Right lobe of liver (tissue), 4 donors: Measurements from ENCODE around the gene OSBPL5.

Experiments used
- CTCF ChIP-seq, 4 donors: fragments of 200-600 bp in 3 of 4; fragments of 450-650 bp in 1 of 4; IDR thresholded peaks; one replicate each; pipeline versions ENCODE4 v1.5.1 to v1.8.0; 2016 to 2022; ENCODE audit warnings: antibody characterized with exemption in 4 of 4, mild to moderate bottlenecking in 2 of 4
- POLR2A ChIP-seq: fragments of 450-650 bp; IDR thresholded peaks from one replicate; pipeline ENCODE4 v1.6.1; 2017; ENCODE audit warnings: antibody characterized with exemption, mild to moderate bottlenecking
- donor health status: DM: no; HTN: no; CAD: no.
- donor health status: DM: no; HTN: no; CAD: no.
- donor health status: DM: no; HTN: yes; CAD: no.

- TF ChIP-seq CTCF (IDR thresholded peaks at IDR 0.05), result no peak
- no peak for TF ChIP-seq POLR2A
Measured at GRCh38 chr11:3101921-3102640, 63.0 kb downstream of the OSBPL5 start.
